Hematopoietic multipotent progenitor cell treated with erythropoietin and hydrocortisone succinate and interleukin-3 and kit ligand, for 17 days (in vitro differentiated cells): Measurements from ENCODE around the gene GGT5.

Source experiments
- DNase-seq: peaks from one replicate; pipeline ENCODE4 v3.0.0-alpha.2; 2015; ENCODE audit warnings: low spot score

The GGT5 gene

GRCh38 chr22:24181996-24182899 is 62.6 kb downstream of the GGT5 start:
- no peak for DNase-seq

- DNase-seq, result no peak
Observed at GRCh38 chr22:24181088-24181995, 63.5 kb downstream of the GGT5 start, which contains the start of gene SUSD2. Gene SUSD2, plus strand, starts transcription at chr22:24181487. Its CDS starts 33 bp downstream, at chr22:24181520.

GRCh38 chr22:24180316-24181087 is 64.4 kb downstream of the GGT5 start:
- DNase-seq, result no peak

GRCh38 chr22:24179478-24180210 is 65.2 kb downstream of the GGT5 start:
- DNase-seq, result no peak

GRCh38 chr22:24178502-24179440 is 66.1 kb downstream of the GGT5 start:
- DNase-seq, result no peak

- no peak for DNase-seq
Observed at GRCh38 chr22:24178021-24178431, 66.9 kb downstream of the GGT5 start.

GRCh38 chr22:24177456-24177855 is 67.4 kb downstream of the GGT5 start:
- no peak for DNase-seq

GRCh38 chr22:24177045-24177444 is 67.8 kb downstream of the GGT5 start:
- no peak for DNase-seq

GRCh38 chr22:24176630-24177029 is 68.3 kb downstream of the GGT5 start:
- DNase-seq, result no peak

- DNase-seq, result no peak
Observed at GRCh38 chr22:24176040-24176439, 68.8 kb downstream of the GGT5 start.

- peak; percentile 48 for DNase-seq
Observed at GRCh38 chr22:24175160-24175808, 69.6 kb downstream of the GGT5 start.

- DNase-seq, result no peak
Observed at GRCh38 chr22:24171822-24172221, 73.1 kb downstream of the GGT5 start.

GRCh38 chr22:24170632-24171031 is 74.2 kb downstream of the GGT5 start:
- no peak for DNase-seq

GRCh38 chr22:24170188-24170587 is 74.7 kb downstream of the GGT5 start:
- no peak for DNase-seq
